Caco-2 (cell line): ENCODE measurements around the gene ADGB. TPM values are rescaled to one million over a fixed set of nuclear protein-coding genes. Genes with fewer than 3 reads are reported as not detected.

ENCODE experiments used
- BruUV-seq: library from RNA; stranded (reverse); fragments of 400-500 nt; replicated peaks from 2 replicates; lab custom pipeline; 2021; lab: Mats Ljungman, UMichigan
- CTCF ChIA-PET: fragments of 300-600 bp; sonication (Branson Sonifier 250); formaldehyde crosslinking; loops from one replicate; lab custom pipeline; 2022; ENCODE audit warnings: antibody characterized with exemption; lab: Charles Lee
- POLR2A ChIA-PET: fragments of 300-600 bp; sonication (Branson Sonifier 250); formaldehyde crosslinking; loops from one replicate; lab custom pipeline; 2022; ENCODE audit warnings: antibody characterized with exemption; lab: Charles Lee
- DNase-seq, 2 experiments: peaks; one replicate each; pipeline versions ENCODE4 v3.0.0 to v3.0.0-alpha.2; 2020 to 2022
- H3K27me3 ChIP-seq: replicated peaks from 2 replicates; pipeline ENCODE4 v1.6.0; 2011; ENCODE audit warnings: low read length; ENCODE audit not compliant: control insufficient read depth, insufficient read depth
- H3K36me3 ChIP-seq: 2 replicates; pipeline ENCODE4 v1.5.1; 2011; ENCODE audit warnings: low read length; ENCODE audit not compliant: control insufficient read depth, insufficient read depth
- H3K4me1 ChIP-seq: fragments of 250-450 bp; sonication (Bioruptor Pico); 2 replicates; pipeline ENCODE4 v1.5.1; 2020; ENCODE audit warnings: mild to moderate bottlenecking
- H3K4me3 ChIP-seq: 2 replicates; pipeline ENCODE4 v1.5.1; 2011; ENCODE audit warnings: low read depth, mild to moderate bottlenecking, control low read depth, low read length
- H3K9me3 ChIP-seq: fragments of 250-450 bp; sonication (Bioruptor Pico); 2 replicates; pipeline ENCODE4 v1.5.1; 2020; ENCODE audit warnings: mild to moderate bottlenecking, moderate library complexity
- H3K27ac Mint-ChIP-seq: one replicate; pipeline ENCODE4 v1.8.0; 2022; ENCODE audit warnings: mixed read lengths; ENCODE audit not compliant: unreplicated experiment
- H3K27me3 Mint-ChIP-seq: one replicate; pipeline ENCODE4 v1.8.0; 2022; ENCODE audit warnings: mixed read lengths; ENCODE audit not compliant: insufficient read depth, unreplicated experiment
- H3K36me3 Mint-ChIP-seq: one replicate; pipeline ENCODE4 v1.8.0; 2022; ENCODE audit warnings: mild to moderate bottlenecking, mixed read lengths; ENCODE audit not compliant: insufficient read depth, unreplicated experiment
- H3K4me1 Mint-ChIP-seq: one replicate; pipeline ENCODE4 v1.8.0; 2022; ENCODE audit warnings: low read depth, mixed read lengths; ENCODE audit not compliant: unreplicated experiment
- H3K4me3 Mint-ChIP-seq: one replicate; pipeline ENCODE4 v1.8.0; 2022; ENCODE audit warnings: mild to moderate bottlenecking, moderate library complexity, mixed read lengths; ENCODE audit not compliant: unreplicated experiment
- H3K9me3 Mint-ChIP-seq: one replicate; pipeline ENCODE4 v1.8.0; 2022; ENCODE audit warnings: mixed read lengths; ENCODE audit not compliant: unreplicated experiment
- CTCF ChIP-seq, 2 experiments: fragments of 200-600 bp in 1 of 2; IDR thresholded peaks; 1 replicate in 1 of 2; 2 replicates in 1 of 2; pipeline versions ENCODE4 v1.5.1 to v1.8.0; 2011 to 2022; ENCODE audit warnings: antibody characterized with exemption in 1 of 2, control low read depth in 1 of 2, inconsistent platforms in 1 of 2, low read depth in 1 of 2, low read length in 1 of 2, mild to moderate bottlenecking in 1 of 2, moderate library complexity in 1 of 2; ENCODE audit not compliant: insufficient read depth in 1 of 2, severe bottlenecking in 1 of 2, unreplicated experiment in 1 of 2
- intact Hi-C: fragments of 100-400 bp; cut with micrococcal nuclease; formaldehyde crosslinking; loops from one replicate; pipeline ENCODE4 v1.10.0; 2022; ENCODE audit not compliant: unreplicated experiment
- total RNA-seq: library from RNA; stranded (reverse); gene quantifications from 2 replicates; pipeline ENCODE4 v1.2.3, GENCODE V29; 2022

ADGB gene
- total RNA-seq, 1 experiment from 2014 or later: not detected

GRCh38 chr6:146628350-146628749 is 29.6 kb downstream of the ADGB start:
- no peaks in the 10 kb centered on the region for H3K36me3 Mint-ChIP-seq
- H3K4me3 ChIP-seq: no peak overlapping the region
- H3K4me1 ChIP-seq: no peaks in the 10 kb centered on the region
- CTCF ChIA-PET: no interaction called here
- no peak overlapping the region for H3K4me3 Mint-ChIP-seq
- no peaks in the 10 kb centered on the region for H3K4me1 Mint-ChIP-seq
- DNase-seq: no peak
- no peaks in the 10 kb centered on the region for H3K27me3 ChIP-seq
- intact Hi-C loops: no loop called here
- peaks cover 16% of the 10 kb centered on the region for H3K27me3 Mint-ChIP-seq
- POLR2A ChIA-PET: no interaction called here
- H3K9me3 Mint-ChIP-seq: no peaks in the 10 kb centered on the region
- no peaks in the 10 kb centered on the region for H3K9me3 ChIP-seq
- no TSS peak for BruUV-seq
- TF ChIP-seq CTCF (IDR thresholded peaks at IDR 0.05; ENCODE audit: insufficient read depth in 1 of 2, low read depth in 1 of 2, low read length in 1 of 2, severe bottlenecking in 1 of 2, unreplicated experiment in 1 of 2): no peak
- H3K36me3 ChIP-seq: no peaks in the 10 kb centered on the region
- H3K27ac Mint-ChIP-seq: no peak overlapping the region

GRCh38 chr6:146634022-146634421 is 35.2 kb downstream of the ADGB start:
- no peak for DNase-seq
- intact Hi-C loops: no loop called here
- H3K27me3 Mint-ChIP-seq: peaks cover 19% of the 10 kb centered on the region
- H3K4me3 ChIP-seq: no peak overlapping the region
- no peak for TF ChIP-seq CTCF (IDR thresholded peaks at IDR 0.05; ENCODE audit: insufficient read depth in 1 of 2, low read depth in 1 of 2, low read length in 1 of 2, severe bottlenecking in 1 of 2, unreplicated experiment in 1 of 2)
- ChIA-PET CTCF (no interaction called here), POLR2A (no interaction called here)
- H3K9me3 Mint-ChIP-seq: no peaks in the 10 kb centered on the region
- H3K27me3 ChIP-seq: no peaks in the 10 kb centered on the region
- H3K4me1 Mint-ChIP-seq: no peaks in the 10 kb centered on the region
- no peak overlapping the region for H3K27ac Mint-ChIP-seq
- H3K4me3 Mint-ChIP-seq: no peak overlapping the region
- no TSS peak for BruUV-seq
- no peaks in the 10 kb centered on the region for H3K36me3 ChIP-seq
- no peaks in the 10 kb centered on the region for H3K9me3 ChIP-seq
- no peaks in the 10 kb centered on the region for H3K36me3 Mint-ChIP-seq
- H3K4me1 ChIP-seq: no peaks in the 10 kb centered on the region

GRCh38 chr6:146635165-146635564 is 36.4 kb downstream of the ADGB start:
- POLR2A ChIA-PET: no interaction called here
- H3K9me3 Mint-ChIP-seq: no peaks in the 10 kb centered on the region
- no peaks in the 10 kb centered on the region for H3K9me3 ChIP-seq
- no peaks in the 10 kb centered on the region for H3K36me3 Mint-ChIP-seq
- no peaks in the 10 kb centered on the region for H3K36me3 ChIP-seq
- no peak overlapping the region for H3K4me3 Mint-ChIP-seq
- no peaks in the 10 kb centered on the region for H3K27me3 ChIP-seq
- TF ChIP-seq CTCF (IDR thresholded peaks at IDR 0.05; ENCODE audit: insufficient read depth in 1 of 2, low read depth in 1 of 2, low read length in 1 of 2, severe bottlenecking in 1 of 2, unreplicated experiment in 1 of 2): no peak
- BruUV-seq: no TSS peak
- H3K4me3 ChIP-seq: no peak overlapping the region
- no peaks in the 10 kb centered on the region for H3K4me1 ChIP-seq
- intact Hi-C loops: no loop called here
- peaks cover 19% of the 10 kb centered on the region for H3K27me3 Mint-ChIP-seq
- H3K27ac Mint-ChIP-seq: no peak overlapping the region
- CTCF ChIA-PET: no interaction called here
- no peaks in the 10 kb centered on the region for H3K4me1 Mint-ChIP-seq
- no peak for DNase-seq
